Adipose tissue (tissue), 3 donors: Measurements from ENCODE around the gene DAP. TPM values are rescaled to one million over a fixed set of nuclear protein-coding genes. Genes with fewer than 3 reads are reported as not detected.

Experiments used
- H3K27ac ChIP-seq: one replicate; pipeline ENCODE4 v1.5.1; 2013; ENCODE audit warnings: low read depth, low read length
- whole genome bisulfite sequencing, 3 donors: extraction: QIAGEN DNeasy Blood & Tissue Kit; methylation state at CpG; one replicate each; pipeline ENCODE4 v1.1.7; 2013; 5-methylcytosine and 5-hydroxymethylcytosine counted together
- polyA plus RNA-seq, 3 donors: library from polyadenylated mRNA; stranded (reverse); fragments of 200-250 nt; gene quantifications; one replicate each; pipeline ENCODE4 v1.2.3, GENCODE V29; 2013
- donor health status: healthy with polysubstance abuse.
- donor health status: Bipolar disorder and iron deficiency.
- donor health status: healthy.

Gene DAP
- polyA plus RNA-seq, 3 donors, result 46.9 to 132 (median 102) TPM

- 65 to 79% (median 69%) methylated on average over 10 of the region's 10 CpGs for WGBS, 3 donors
- no peak overlapping the region for H3K27ac ChIP-seq
Measured at GRCh38 chr5:10762776-10763500, 1.9 kb upstream of the DAP start.

- WGBS, 3 donors, result 52 to 57% (median 54%) methylated on average over 17 of the region's 17 CpGs
- peak overlapping the region; percentile 9 for H3K27ac ChIP-seq
Measured at GRCh38 chr5:10761933-10762775, 1.1 kb upstream of the DAP start.

GRCh38 chr5:10760921-10761184, 181 bp downstream of the DAP start:
- 0 to 1% (median 0%) methylated on average over 32 to 42 of the region's 42 CpGs for WGBS, 3 donors
- peak overlapping the region; percentile 58 for H3K27ac ChIP-seq

GRCh38 chr5:10760096-10760920, 726 bp downstream of the DAP start:
- WGBS, 3 donors, result 2 to 4% (median 2%) methylated on average over 41 to 43 of the region's 43 CpGs
- peak overlapping the region; percentile 58 for H3K27ac ChIP-seq

GRCh38 chr5:10759111-10759510, 1.9 kb downstream of the DAP start:
- WGBS, 3 donors, result 58 to 95% (median 95%) methylated on average over 6 of the region's 6 CpGs
- no peak overlapping the region for H3K27ac ChIP-seq

- 54 to 92% (median 92%) methylated on average over 7 of the region's 7 CpGs for WGBS, 3 donors
Measured at GRCh38 chr5:10757922-10758555, 3.0 kb downstream of the DAP start.

GRCh38 chr5:10757043-10757442, 4.0 kb downstream of the DAP start:
- H3K27ac ChIP-seq, result no peak overlapping the region
- 36 to 81% (median 79%) methylated on average over 9 of the region's 9 CpGs for WGBS, 3 donors

More at GRCh38 chr5:10757922-10758555, 3.0 kb downstream of the DAP start:
- H3K27ac ChIP-seq, result no peak overlapping the region

GRCh38 chr5:10756549-10756948, 4.5 kb downstream of the DAP start:
- 35 to 64% (median 64%) methylated on average over 2 of the region's 2 CpGs for WGBS, 3 donors

GRCh38 chr5:10753178-10753577, 7.9 kb downstream of the DAP start:
- WGBS, 3 donors, result 75 to 93% (median 86%) methylated on average over 9 of the region's 9 CpGs
- no peak overlapping the region for H3K27ac ChIP-seq

More at GRCh38 chr5:10756549-10756948, 4.5 kb downstream of the DAP start:
- no peak overlapping the region for H3K27ac ChIP-seq

- WGBS, 3 donors, result 52 to 64% (median 60%) methylated on average over 2 of the region's 2 CpGs
- no peak overlapping the region for H3K27ac ChIP-seq
Measured at GRCh38 chr5:10752451-10752850, 8.6 kb downstream of the DAP start.

GRCh38 chr5:10750909-10751308, 10.1 kb downstream of the DAP start:
- no peak overlapping the region for H3K27ac ChIP-seq

GRCh38 chr5:10747678-10748622, 13.1 kb downstream of the DAP start:
- 35 to 94% (median 91%) methylated on average over 9 of the region's 9 CpGs for WGBS, 3 donors
- no peak overlapping the region for H3K27ac ChIP-seq

More at GRCh38 chr5:10750909-10751308, 10.1 kb downstream of the DAP start:
- 20 to 76% (median 74%) methylated on average over 3 of the region's 3 CpGs for WGBS, 3 donors

- 45 to 55% (median 55%) methylated on average over 6 of the region's 6 CpGs for WGBS, 3 donors
- no peak overlapping the region for H3K27ac ChIP-seq
Measured at GRCh38 chr5:10746711-10747110, 14.3 kb downstream of the DAP start.

GRCh38 chr5:10745133-10745532, 15.9 kb downstream of the DAP start:
- WGBS, 3 donors, result 53 to 91% (median 87%) methylated on average over 5 of the region's 5 CpGs
- H3K27ac ChIP-seq, result no peak overlapping the region

- 88 to 97% (median 97%) methylated on average over 8 of the region's 8 CpGs for WGBS, 3 donors
Measured at GRCh38 chr5:10744681-10745080, 16.4 kb downstream of the DAP start.

GRCh38 chr5:10743951-10744350, 17.1 kb downstream of the DAP start:
- H3K27ac ChIP-seq, result no peak overlapping the region

More at GRCh38 chr5:10744681-10745080, 16.4 kb downstream of the DAP start:
- H3K27ac ChIP-seq, result no peak overlapping the region

- WGBS, 3 donors, result 49 to 83% (median 70%) methylated on average over 5 of the region's 5 CpGs
- no peak overlapping the region for H3K27ac ChIP-seq
Measured at GRCh38 chr5:10743526-10743925, 17.5 kb downstream of the DAP start.
